ENCODE results near the gene DNM1. TPM values are rescaled to one million over a fixed set of nuclear protein-coding genes. Genes with fewer than 3 reads are reported as not detected.
"Not testable (repeated sequence)": the region's sequence is repeated elsewhere in the genome, so short reads cannot be mapped to it uniquely, and the experiment has no call there.

DNM1 gene
- total RNA-seq, 1 donor from 2014 or later: not detected

DNA sequence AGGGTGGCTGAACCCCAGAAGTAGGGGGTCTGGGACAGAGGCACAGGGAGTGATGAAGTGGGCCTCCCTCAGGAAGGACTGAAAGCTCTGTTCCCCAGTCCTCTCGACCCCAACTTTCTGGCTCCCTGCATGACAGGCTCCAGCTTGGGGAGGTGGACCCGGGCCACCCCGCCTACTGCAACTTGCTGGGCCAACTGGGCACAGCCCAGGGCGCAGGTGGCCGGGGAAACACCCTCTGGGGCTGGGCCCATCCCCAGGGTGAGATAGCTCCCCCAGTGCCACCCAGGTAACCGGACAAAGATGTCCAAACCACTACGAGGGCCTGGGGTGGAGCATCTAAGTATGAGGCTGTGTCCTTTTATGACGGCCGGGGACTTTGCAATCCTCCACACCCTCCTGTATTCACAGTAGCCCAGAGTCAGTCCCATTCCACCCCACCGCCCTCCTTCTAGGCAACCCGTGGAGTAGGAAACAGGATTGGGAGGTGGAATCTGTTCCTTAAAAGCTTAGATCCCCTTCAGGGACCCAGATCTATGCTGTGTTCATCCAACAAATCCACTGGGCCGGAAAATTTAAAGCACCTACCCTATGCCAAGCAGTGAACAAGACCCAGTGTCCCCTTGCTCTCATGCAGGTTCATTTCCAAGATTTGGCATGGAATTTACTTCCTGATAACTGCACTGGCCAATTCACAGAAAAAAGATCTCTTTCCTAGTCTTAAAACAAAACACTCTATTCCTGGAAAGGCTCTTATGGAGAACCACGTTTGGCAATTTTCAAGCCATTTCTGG is 19.9 kb downstream of the DNM1 start:
- no peak for DNase-seq (ENCODE audit: low read depth)

- DNase-seq (ENCODE audit: low read depth): no peak
Measured at GRCh38 chr9:128224877-128225276, 21.7 kb downstream of the DNM1 start.

GRCh38 chr9:128225770-128226411 is 22.7 kb downstream of the DNM1 start:
- DNase-seq (ENCODE audit: low read depth): no peak

- no peak for DNase-seq (ENCODE audit: low read depth)
Measured at GRCh38 chr9:128226412-128226801, 23.2 kb downstream of the DNM1 start.

DNA sequence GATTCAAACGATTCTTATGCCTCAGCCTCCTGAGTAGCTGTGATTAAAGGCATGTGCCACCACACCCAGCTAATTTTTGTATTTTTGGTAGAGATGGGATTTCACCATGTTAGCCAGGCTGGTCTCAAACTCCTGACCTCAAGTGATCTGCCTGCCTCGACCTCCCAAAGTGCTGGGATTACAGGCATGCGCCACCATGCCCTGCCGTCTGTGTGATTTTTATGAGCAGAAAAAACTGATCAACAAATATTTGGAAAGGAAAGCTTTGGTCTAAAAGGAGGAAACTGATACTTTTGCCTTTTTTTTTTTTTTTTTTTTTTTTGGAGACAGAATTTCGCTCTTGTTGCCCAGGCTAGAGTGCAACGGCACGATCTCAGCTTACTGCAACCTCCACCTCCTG is 27.7 kb downstream of the DNM1 start:
- not testable (repeated sequence) for DNase-seq (ENCODE audit: low read depth)

DNA sequence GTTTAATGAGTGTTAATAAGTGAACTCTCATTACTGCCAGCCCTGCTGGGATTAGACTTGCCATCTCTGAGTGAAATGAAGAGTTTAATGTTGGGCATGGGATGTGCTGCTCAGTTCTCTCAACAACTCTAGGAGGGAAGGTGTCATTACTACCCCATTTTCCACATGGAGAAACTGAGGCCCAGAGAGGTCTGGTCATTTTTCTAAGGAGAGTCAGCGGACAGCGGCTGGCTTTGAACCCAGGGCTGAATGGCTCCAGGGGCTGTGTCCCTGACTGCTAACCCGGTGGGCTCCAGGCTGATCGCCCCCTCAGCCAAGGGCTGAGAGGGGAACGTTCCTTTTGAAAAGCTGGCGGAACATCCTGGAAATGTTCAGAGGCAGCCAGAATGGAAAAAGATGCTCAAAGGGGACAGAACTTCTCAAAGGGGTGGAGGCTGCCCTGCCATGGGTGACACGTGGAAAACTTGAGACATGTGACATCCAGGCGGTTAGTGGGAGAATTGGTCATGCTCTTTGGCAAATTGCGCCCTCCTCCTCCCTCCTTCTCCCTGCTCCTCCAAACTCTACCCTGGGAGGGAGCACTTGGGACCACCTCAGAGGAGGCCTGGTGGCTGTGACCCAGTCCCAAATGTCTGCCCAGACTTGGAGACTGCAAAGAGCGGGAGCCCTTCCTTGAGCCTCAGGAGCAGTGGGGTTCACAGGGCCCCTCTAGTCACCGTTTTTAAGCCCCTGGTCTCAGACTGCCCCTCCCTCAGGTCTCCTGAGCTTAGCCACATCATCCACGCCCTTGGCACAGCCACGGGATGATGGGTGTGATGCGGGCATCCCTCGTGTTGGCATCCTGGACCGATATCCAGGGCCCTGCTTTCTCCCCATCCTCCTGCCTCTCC is 28.7 kb downstream of the DNM1 start:
- no peak for DNase-seq (ENCODE audit: low read depth)

DNA sequence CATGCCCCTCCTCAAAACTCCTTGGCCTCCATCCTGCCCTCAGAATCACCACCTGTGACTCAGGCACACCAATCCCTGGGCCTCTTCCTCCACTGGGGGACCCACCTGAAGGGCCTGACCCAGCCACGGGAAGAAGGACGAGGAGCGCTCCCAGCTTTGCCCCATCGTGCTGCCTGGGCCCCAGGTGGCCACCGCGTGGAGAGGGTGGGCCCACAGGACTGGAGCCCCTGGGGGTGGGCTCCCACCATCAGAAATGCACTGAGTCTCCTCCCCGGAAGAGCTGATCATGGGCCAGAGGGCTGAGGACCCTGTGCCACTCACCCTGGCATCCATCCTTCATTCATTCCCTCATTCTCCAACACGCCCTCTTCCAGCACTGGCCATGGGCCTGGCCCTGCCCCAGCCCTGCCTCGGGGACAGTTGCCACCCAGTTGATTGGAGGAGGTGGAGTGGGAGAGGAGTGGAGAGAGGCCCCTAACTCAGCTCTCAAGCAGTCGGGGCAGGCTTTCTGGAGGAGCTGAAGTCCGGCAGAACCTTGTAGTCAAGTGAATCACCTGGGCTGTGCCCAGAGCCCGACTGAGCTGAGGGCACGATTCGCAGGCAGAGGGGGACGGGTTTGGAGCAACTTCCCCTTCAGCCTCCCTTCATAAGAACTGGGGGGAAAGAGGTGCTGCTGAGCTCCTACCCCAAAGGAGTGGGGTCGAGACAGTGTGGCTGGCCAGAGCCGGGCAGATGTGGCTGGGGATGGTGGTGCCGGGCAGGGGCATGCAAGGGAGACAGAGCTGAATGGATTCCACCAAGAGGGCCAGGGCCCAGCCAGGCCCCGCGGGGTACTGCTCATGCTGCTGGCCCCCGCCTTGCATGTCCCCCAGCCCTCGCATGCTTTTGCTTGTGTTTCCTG is 29.6 kb downstream of the DNM1 start:
- no peak for DNase-seq (ENCODE audit: low read depth)

GRCh38 chr9:128233817-128234406 is 30.7 kb downstream of the DNM1 start:
- no peak for DNase-seq (ENCODE audit: low read depth)

GRCh38 chr9:128242124-128242523 is 38.9 kb downstream of the DNM1 start:
- DNase-seq (ENCODE audit: low read depth): no peak

DNA sequence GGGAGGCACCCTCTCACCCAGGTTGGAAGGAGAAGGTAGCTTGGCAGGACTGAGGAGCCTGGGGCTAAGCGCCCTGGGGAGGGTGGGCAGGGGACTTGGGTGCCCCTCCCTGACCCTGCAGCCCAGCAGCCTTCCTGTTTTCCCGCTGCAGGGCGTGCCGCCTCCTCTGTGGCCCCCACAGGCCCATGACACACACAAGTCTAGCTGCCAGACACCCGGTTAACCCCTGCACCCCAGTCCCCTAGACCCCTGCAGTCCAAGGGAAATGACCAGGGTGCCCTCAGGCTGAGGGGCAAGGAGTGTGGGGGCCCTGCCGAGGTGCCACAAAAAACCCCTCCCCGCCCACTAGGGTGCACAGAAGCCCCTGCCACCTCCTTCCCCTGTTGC is 39.6 kb downstream of the DNM1 start:
- DNase-seq (ENCODE audit: low read depth): no peak

DNA sequence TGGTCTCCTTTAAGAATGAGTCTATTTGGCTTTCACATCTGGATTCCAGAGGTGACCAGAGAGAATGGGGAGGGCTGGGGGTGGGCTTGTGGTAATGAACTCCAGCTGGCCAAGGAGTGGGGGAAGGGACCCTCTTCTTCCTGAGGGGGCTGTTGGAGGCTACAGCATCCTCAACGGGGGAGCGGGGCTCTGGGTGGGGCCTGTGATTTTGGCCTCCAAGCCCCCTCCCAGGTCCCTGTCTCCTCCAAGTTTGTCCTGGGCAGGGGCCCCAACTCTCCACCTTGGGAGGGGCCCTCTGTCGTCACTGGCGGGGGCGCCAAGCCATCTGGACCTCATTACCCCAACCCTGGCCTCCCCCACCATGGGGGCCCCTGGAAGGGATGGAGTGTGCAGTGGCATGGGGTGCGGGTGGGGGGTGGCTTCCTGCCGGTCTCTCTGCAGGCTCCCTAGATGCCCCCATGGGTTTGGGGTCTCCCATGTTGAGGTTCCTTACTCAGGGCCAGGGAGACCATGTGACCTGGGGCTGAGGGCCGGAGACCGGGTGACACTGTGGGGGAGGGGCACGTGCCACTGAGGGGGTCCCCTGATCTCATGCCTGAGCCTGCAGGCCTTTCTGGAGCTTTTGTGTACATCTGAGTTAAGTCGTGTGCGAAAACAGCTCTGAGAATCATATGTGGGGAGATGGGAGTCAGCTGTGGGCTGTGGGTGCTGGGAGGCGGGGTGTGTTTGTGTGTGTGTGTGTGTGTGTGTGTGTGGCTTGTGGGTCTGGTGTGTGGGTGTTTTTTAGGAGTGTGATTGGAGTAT is 40.2 kb downstream of the DNM1 start:
- DNase-seq (ENCODE audit: low read depth): no peak

GRCh38 chr9:128244091-128244836 is 41.1 kb downstream of the DNM1 start:
- DNase-seq (ENCODE audit: low read depth): no peak

DNA sequence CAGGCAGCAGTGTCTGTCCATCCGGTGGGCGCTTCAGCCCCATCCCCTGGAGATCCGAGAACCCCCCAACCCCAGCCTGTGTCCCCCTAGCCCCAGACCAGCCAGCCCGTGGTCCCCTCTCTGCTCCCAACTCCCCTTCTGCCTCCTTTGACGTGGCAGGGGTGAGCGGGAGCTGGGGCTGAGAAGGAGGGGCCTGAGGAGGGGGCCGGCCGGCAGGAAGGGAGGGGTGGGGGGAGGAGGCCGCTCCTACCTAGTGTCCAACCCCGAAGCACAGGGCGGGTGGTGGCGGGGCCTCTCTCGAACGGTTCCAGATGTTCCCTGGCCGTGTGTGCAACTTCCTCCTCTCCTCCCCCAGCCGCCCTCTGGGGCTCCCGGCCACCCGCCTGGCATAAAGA is 41.7 kb downstream of the DNM1 start:
- no peak for DNase-seq (ENCODE audit: low read depth)

GRCh38 chr9:128245421-128246151 is 42.4 kb downstream of the DNM1 start:
- no peak for DNase-seq (ENCODE audit: low read depth)

DNA sequence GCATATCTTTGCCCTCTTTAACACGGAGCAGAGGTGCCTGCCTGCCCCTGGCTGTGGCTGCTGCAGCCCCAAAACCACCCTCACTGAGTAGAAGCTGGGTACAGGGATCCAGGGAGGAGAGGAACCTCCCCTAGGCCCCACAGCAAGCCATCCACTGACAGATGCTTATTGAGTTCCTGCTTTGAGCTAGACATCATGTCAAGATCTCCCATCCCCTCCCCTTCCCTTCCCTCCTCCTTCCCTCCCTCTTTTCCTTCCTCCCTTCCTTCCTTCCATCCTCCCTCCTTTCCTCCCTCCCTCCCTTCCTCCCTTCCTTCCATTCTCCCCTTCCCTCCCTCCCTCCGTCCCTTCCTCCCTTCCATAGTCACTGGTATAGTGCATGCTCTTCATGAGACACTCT is 43.3 kb downstream of the DNM1 start:
- no peak for DNase-seq (ENCODE audit: low read depth)

DNA sequence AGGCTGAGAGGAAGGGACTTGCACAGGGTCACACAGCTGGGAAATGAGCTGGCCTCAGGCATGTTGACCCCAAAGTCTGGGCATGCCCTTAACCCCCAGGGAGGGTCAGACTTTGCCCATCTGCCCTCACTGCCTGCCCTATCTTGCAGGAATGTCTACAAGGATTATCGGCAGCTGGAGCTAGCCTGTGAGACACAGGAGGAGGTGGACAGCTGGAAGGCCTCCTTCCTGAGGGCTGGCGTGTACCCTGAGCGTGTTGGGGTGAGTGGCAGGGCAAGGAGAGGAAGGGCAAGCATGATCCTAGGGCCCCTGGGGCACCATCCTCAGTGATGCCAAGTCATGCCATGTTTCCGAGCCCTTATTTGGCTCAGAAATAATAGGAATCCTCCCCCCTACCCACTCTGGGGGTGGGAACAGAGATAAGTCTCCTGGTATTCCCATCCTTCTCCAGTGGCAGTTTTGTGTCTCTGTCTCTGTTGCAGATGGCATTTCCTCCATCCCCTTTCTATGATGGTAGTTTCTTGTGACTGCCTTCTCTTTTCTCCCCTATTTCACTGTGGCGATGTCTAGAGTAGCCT is 44.1 kb downstream of the DNM1 start:
- DNase-seq (ENCODE audit: low read depth): peak; percentile 61

DNA sequence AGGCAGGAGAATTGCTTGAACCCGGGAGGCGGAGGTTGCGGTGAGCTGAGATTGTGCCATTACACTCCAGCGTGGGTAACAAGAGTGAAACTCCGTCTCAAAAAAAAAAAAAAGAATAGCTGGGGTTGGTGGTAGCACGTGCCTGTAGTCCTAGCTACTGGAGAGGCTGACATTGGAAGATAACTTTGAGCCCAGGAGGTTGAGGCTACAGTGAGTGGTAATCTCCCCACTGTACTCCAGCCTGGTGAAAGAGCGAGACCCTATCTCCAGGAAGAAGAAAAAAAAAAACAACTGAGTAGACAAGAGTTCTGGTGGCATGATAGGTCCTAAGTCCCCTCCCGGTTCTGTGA is 46.4 kb downstream of the DNM1 start:
- DNase-seq (ENCODE audit: low read depth): no peak

Measured in myocyte (in vitro differentiated cells).